Amniotic stem cell (primary cell): Measurements from ENCODE around the gene SPANXB1.
"Not testable (repeated sequence)": the region's sequence is repeated elsewhere in the genome, so short reads cannot be mapped to it uniquely, and the experiment has no call there.

Experiments
- DNase-seq: peaks from one replicate; lab custom pipeline; 2025; lab: John Stamatoyannopoulos, UW

Gene SPANXB1

DNA sequence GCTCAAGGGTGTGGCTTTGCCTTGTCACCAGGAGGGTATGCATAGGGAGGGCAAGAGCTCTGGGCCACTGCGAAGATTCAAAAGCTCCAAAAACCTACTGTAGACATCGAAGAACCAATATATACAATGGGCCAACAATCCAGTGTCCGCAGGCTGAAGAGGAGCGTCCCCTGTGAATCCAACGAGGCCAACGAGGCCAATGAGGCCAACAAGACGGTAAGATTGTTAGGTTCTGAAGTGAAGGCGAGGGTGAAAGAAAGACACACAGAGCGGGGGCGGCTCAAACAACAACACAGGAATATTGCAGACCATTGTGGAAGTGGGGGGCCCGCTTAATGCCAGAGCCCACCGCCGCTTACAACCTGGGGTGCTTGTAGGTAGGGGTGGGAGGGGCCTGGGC is at the start of gene SPANXB1:
Gene SPANXB1, plus strand, starts transcription at position 27 of the 400 bp plus-strand sequence. Its CDS starts 100 bp downstream, at position 127.
- not testable (repeated sequence) for DNase-seq

GRCh38 chrX:140967036-140967435 is 35.4 kb upstream of the SPANXB1 start:
- no peak for DNase-seq

GRCh38 chrX:140971099-140971795 is 31.1 kb upstream of the SPANXB1 start:
- DNase-seq: no peak

DNA sequence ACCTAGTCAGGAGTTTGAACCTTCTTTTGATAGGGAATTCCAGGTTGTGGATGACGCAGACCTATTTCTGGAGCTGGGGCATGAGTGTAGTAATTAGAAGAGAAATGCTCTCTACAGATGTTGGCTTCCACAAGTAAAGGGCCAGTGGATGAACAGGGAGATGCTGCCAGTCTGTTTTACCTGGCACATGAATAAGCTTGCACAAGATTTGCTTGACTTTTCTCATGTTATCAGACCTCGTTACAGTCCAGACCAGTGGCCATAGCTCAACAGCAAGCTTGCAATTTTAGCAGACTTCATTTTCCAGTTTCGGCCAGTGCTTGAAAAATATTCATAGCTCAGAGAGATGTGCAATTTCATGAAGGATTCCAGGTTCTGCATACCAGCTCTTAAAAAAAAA is 26.9 kb upstream of the SPANXB1 start:
- no peak for DNase-seq

DNA sequence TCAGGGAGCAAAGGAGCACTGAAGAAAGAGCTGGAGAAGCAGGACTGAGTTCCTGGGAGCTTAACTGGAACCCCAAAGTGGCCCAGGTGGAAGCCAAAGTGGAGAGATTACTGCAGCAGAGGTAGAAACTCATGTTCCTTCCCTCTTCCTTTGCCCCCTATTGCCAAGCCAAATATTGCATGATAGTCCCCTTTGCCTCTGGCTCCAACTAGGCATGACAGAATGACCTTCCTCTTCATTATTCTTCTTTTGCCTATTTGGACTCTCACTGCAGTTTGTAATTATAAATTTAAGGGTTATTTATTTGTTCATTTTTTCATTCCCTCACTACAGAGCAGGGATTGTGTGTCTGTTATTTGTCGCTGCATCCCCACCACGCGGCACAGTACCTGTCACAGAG is 22.1 kb upstream of the SPANXB1 start:
- no peak for DNase-seq

GRCh38 chrX:140983730-140984129 is 18.7 kb upstream of the SPANXB1 start:
- DNase-seq: no peak

DNA sequence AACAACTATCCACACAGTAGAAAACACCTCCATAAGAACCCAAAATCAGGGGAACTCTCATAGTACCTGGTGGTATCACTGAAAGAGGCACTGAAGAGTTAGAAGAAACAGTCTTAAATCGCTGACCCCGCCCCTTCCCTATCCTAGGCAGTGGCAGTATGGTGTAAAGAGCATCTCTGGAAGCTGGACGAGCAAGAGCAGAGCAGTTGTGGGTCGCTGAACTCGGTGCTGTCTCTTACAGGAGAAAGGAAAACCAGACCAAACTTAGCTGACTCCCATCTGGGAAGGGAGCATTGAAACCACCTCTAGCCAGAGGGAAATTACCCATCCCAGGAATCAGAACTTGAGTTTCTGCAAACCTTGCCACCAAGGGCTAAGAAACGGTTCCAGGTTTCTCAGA is 2.8 kb downstream of the SPANXB1 start:
- not testable (repeated sequence) for DNase-seq

GRCh38 chrX:141044246-141044645 is 41.9 kb downstream of the SPANXB1 start:
- not testable (repeated sequence) for DNase-seq

GRCh38 chrX:141049878-141050277 is 47.5 kb downstream of the SPANXB1 start:
- not testable (repeated sequence) for DNase-seq

GRCh38 chrX:141052098-141052497 is 49.7 kb downstream of the SPANXB1 start:
- not testable (repeated sequence) for DNase-seq
